ENCODE results near the gene ST6GALNAC3. TPM values are rescaled to one million over a fixed set of nuclear protein-coding genes. Genes with fewer than 3 reads are reported as not detected.

ST6GALNAC3 gene
- polyA plus RNA-seq, 1 donor (not counting 4 experiments of a cell fraction or from before 2014, with no cell fraction given), result 0.08 TPM

DNA sequence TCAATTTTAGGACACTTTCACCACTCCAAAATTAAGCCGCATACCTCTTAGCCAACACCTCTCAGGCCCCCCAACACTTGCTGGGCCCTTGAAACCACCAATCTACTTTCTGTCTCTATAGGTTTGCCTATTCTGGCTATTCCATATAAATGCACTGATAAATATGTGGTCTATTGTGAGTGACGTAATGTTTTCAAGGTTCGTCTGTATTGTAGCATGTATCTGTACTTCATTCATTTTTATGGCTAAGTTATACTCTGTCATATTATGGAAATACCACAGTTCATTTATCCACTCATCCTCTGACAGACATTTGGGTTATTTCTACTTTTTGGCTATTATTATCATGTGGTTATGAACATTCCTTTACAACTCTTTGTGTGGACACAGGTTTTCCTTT lies 432.8 kb downstream of the ST6GALNAC3 start:
- FAIRE-seq, result no peak
- dilution Hi-C loops (cut with MboI; ENCODE audit: extremely low pct_ligation_motif_present, low sequenced_read_pairs), result no loop called here

GRCh38 chr1:76508871-76509270 lies 434.3 kb downstream of the ST6GALNAC3 start:
- no peak for FAIRE-seq
- dilution Hi-C loops (cut with MboI; ENCODE audit: extremely low pct_ligation_motif_present, low sequenced_read_pairs), result no loop called here

More for the DNA sequence above, 432.8 kb downstream of the ST6GALNAC3 start:
- H3K27me3 ChIP-seq (ENCODE audit: control insufficient read depth, extremely low read depth, insufficient read depth, low read length), result no peaks in the 10 kb centered on the region
- H3K79me2 ChIP-seq (ENCODE audit: control insufficient read depth, insufficient read depth, low read length), result no peaks in the 10 kb centered on the region
- H4K20me1 ChIP-seq (ENCODE audit: control insufficient read depth, extremely low read depth, insufficient read depth, low read length), result no peaks in the 10 kb centered on the region
- no peaks in the 10 kb centered on the region for H3K4me1 ChIP-seq (ENCODE audit: control insufficient read depth, extremely low read depth, insufficient read depth, low read length)
- no peak for TF ChIP-seq EZH2 (IDR thresholded peaks at IDR 0.05; ENCODE audit: low read length)
- TF ChIP-seq CTCF (optimal IDR thresholded peaks at IDR 0.05 in 1 of 3, IDR thresholded peaks at IDR 0.05 in 1 of 3, conservative IDR thresholded peaks at IDR 0.05 in 1 of 3; ENCODE audit: extremely low read depth in 1 of 3, insufficient read depth in 2 of 3, low read length in 3 of 3), result no peak
- H3K4me3 ChIP-seq (ENCODE audit: control insufficient read depth in 2 of 3, extremely low read depth in 1 of 3, insufficient read depth in 2 of 3, low read depth in 1 of 3, low read length in 3 of 3), result no peak overlapping the region
- H3K4me2 ChIP-seq (ENCODE audit: control insufficient read depth, extremely low read depth, insufficient read depth, low read depth, low read length), result no peak overlapping the region
- no peak for DNase-seq (ENCODE audit: low read depth, low spot score)
- H3K36me3 ChIP-seq (ENCODE audit: control insufficient read depth in 2 of 2, extremely low read depth in 1 of 2, insufficient read depth in 2 of 2, low read length in 2 of 2), result no peaks in the 10 kb centered on the region
- H3K9me1 ChIP-seq (ENCODE audit: control insufficient read depth, extremely low read depth, insufficient read depth, low read length), result no peaks in the 10 kb centered on the region
- H3K9me3 ChIP-seq (ENCODE audit: control insufficient read depth, low read depth, low read length), result no peaks in the 10 kb centered on the region
- no peak overlapping the region for H3K9ac ChIP-seq (ENCODE audit: control insufficient read depth, extremely low read depth, insufficient read depth, low read length)
- H3K27ac ChIP-seq (ENCODE audit: control insufficient read depth, insufficient read depth, low read length), result no peak overlapping the region
- no peak overlapping the region for H2AFZ ChIP-seq (ENCODE audit: control insufficient read depth, low read length)

More at GRCh38 chr1:76508871-76509270, 434.3 kb downstream of the ST6GALNAC3 start:
- no peaks in the 10 kb centered on the region for H3K27me3 ChIP-seq (ENCODE audit: control insufficient read depth, extremely low read depth, insufficient read depth, low read length)
- H3K27ac ChIP-seq (ENCODE audit: control insufficient read depth, insufficient read depth, low read length), result no peak overlapping the region
- H3K9me3 ChIP-seq (ENCODE audit: control insufficient read depth, low read depth, low read length), result no peaks in the 10 kb centered on the region
- no peak overlapping the region for H3K4me3 ChIP-seq (ENCODE audit: control insufficient read depth in 2 of 3, extremely low read depth in 1 of 3, insufficient read depth in 2 of 3, low read depth in 1 of 3, low read length in 3 of 3)
- DNase-seq (ENCODE audit: low read depth, low spot score), result no peak
- H3K4me2 ChIP-seq (ENCODE audit: control insufficient read depth, extremely low read depth, insufficient read depth, low read depth, low read length), result no peak overlapping the region
- H3K9ac ChIP-seq (ENCODE audit: control insufficient read depth, extremely low read depth, insufficient read depth, low read length), result no peak overlapping the region
- H3K4me1 ChIP-seq (ENCODE audit: control insufficient read depth, extremely low read depth, insufficient read depth, low read length), result no peaks in the 10 kb centered on the region
- H3K9me1 ChIP-seq (ENCODE audit: control insufficient read depth, extremely low read depth, insufficient read depth, low read length), result no peaks in the 10 kb centered on the region
- H2AFZ ChIP-seq (ENCODE audit: control insufficient read depth, low read length), result no peak overlapping the region
- H3K79me2 ChIP-seq (ENCODE audit: control insufficient read depth, insufficient read depth, low read length), result no peaks in the 10 kb centered on the region
- TF ChIP-seq EZH2 (IDR thresholded peaks at IDR 0.05; ENCODE audit: low read length) (no peak), CTCF (optimal IDR thresholded peaks at IDR 0.05 in 1 of 3, IDR thresholded peaks at IDR 0.05 in 1 of 3, conservative IDR thresholded peaks at IDR 0.05 in 1 of 3; ENCODE audit: extremely low read depth in 1 of 3, insufficient read depth in 2 of 3, low read length in 3 of 3) (no peak)
- H3K36me3 ChIP-seq (ENCODE audit: control insufficient read depth in 2 of 2, extremely low read depth in 1 of 2, insufficient read depth in 2 of 2, low read length in 2 of 2), result no peaks in the 10 kb centered on the region
- H4K20me1 ChIP-seq (ENCODE audit: control insufficient read depth, extremely low read depth, insufficient read depth, low read length), result no peaks in the 10 kb centered on the region

Data from keratinocyte (primary cell).